ENCODE measurements around the gene DMXL1. TPM values are rescaled to one million over a fixed set of nuclear protein-coding genes. Genes with fewer than 3 reads are reported as not detected.
A peak's percentile ranks its signal among the peaks of the same experiment; 100 is the strongest.

Gene DMXL1
- total RNA-seq, 6 experiments from 2014 or later, result 19.1 to 25.6 (median 22.9) TPM

DNA sequence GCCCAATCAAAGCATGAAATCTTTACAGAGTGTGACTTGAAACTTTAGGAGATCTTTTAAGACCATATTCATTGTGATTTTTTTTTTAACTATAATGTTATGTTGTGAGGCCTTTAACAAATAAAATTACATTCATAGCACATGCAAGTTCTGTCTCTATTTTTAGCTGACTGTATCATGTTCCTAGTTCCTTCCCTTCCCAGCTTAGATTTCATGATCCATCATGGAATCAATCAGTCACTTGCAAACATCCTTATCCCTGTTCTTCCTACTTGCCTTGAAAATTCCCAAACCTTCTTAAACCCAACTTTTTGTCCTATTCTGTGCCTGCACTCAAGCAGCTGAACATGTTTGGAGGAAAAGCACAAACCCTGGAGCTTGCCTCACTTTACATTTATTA, 141.8 kb downstream of the DMXL1 start:
- Histone ChIP-seq H3K4me3 (no peak overlapping the region), H3K27ac (no peak overlapping the region), H3K27me3 (no peaks in the 10 kb centered on the region), H3K4me1 (no peaks in the 10 kb centered on the region), H3K9me3 (no peaks in the 10 kb centered on the region), H3K36me3 (no peaks in the 10 kb centered on the region)
- TF ChIP-seq, protein P1, sequence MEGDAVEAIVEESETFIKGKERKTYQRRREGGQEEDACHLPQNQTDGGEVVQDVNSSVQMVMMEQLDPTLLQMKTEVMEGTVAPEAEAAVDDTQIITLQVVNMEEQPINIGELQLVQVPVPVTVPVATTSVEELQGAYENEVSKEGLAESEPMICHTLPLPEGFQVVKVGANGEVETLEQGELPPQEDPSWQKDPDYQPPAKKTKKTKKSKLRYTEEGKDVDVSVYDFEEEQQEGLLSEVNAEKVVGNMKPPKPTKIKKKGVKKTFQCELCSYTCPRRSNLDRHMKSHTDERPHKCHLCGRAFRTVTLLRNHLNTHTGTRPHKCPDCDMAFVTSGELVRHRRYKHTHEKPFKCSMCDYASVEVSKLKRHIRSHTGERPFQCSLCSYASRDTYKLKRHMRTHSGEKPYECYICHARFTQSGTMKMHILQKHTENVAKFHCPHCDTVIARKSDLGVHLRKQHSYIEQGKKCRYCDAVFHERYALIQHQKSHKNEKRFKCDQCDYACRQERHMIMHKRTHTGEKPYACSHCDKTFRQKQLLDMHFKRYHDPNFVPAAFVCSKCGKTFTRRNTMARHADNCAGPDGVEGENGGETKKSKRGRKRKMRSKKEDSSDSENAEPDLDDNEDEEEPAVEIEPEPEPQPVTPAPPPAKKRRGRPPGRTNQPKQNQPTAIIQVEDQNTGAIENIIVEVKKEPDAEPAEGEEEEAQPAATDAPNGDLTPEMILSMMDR (IDR thresholded peaks at IDR 0.05), result no peak
- no peak for TF ChIP-seq POLR2A (IDR thresholded peaks at IDR 0.05)
- intact Hi-C loops (cut with DNase I), result no loop called here
- no peak for ATAC-seq
- DNase-seq, result no peak

DNA sequence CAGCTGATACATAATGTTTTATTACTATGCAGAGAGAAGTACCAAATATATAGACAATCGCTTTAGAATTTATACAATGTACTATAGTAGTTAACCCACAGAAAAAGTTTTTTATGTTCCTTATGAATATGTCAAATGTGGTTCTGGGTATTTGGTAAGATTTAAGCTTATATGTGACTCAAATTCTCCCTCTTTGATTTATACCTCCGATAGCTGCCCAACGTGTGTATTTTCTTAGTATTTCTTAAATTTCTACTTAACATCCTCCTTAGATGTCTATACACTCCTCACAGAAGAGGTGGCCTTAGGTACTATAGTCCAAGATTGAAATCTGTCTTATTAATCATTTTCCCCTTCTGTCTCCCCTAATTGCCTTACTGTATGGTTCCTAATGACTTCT, 146.3 kb downstream of the DMXL1 start:
- DNase-seq, result no peak
- Histone ChIP-seq H3K4me3 (no peak overlapping the region), H3K9me3 (no peaks in the 10 kb centered on the region), H3K4me1 (peaks cover 0 to 9% (median 0%) of the 10 kb centered on the region in 4 donors), H3K27me3 (no peaks in the 10 kb centered on the region), H3K27ac (no peak overlapping the region), H3K36me3 (no peaks in the 10 kb centered on the region)
- intact Hi-C loops (cut with DNase I), result no loop called here
- 94% methylated on average over 3 of the region's 3 CpGs for WGBS (ENCODE audit: insufficient coverage, low coverage, low lambda C conversion rate, missing lambda C conversion rate)
- TF ChIP-seq, protein P1 (IDR thresholded peaks at IDR 0.05), result no peak
- no peak for TF ChIP-seq POLR2A (IDR thresholded peaks at IDR 0.05)
- no peak for ATAC-seq

DNA sequence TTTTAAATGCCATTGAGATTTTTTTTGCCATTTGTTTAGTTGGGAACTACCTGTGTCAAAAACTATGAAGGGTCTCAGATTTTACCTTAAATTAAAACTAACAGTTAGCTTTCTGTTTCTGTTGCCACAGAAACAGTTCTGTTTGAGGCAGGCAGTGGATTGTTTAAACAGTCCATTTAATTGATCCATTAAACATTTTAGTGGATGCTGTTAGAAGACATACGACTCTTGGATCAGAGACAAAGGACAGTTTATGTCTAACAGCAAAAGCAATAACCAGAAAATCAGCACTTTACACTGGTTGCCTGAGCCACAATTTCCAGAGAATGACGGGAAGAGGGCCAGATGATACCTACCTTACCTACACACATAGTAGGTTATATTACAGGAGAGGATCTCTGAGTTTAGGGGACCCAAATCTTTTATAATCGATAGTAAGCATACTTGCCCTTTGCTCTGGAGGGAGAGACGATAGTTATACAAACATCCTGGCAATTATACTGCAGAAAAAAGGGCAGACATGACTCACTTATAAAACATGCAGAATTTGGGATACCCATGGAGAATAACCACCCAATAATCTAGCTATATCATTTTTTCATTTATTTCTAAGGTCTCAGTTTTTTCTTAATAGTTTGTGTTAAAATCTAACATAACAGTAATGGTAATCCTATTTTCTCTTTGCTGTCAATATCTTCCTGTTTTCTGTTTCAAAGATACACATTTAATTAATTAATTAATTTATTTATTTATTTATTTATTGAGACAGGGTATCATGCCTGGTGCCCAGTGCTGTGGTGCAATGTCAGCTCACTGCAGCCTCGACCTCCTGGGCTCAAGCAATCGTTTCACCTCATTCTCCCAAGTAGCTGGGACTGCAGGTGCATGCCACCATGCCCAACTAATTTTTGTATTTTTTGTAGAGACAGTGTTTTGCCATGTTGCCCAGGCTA, 148.2 kb downstream of the DMXL1 start:
- Histone ChIP-seq H3K36me3 (no peaks in the 10 kb centered on the region), H3K4me3 (peak overlapping the region in 2 of 3 donors; percentile 7 to 11), H3K9me3 (no peaks in the 10 kb centered on the region), H3K27ac (peak overlapping the region in 2 of 3 donors; percentile 12 to 24), H3K27me3 (no peaks in the 10 kb centered on the region), H3K4me1 (peaks cover 0 to 9% (median 0%) of the 10 kb centered on the region in 4 donors)
- no peak for TF ChIP-seq POLR2A (IDR thresholded peaks at IDR 0.05)
- TF ChIP-seq, protein P1 (IDR thresholded peaks at IDR 0.05), result no peak
- peak in 1 of 3 donors; percentile 19 for DNase-seq
- WGBS (ENCODE audit: insufficient coverage, low coverage, low lambda C conversion rate, missing lambda C conversion rate), result 34% methylated on average over 6 of the region's 6 CpGs
- intact Hi-C loops (cut with DNase I), result no loop called here
- peak; percentile 81 to 96 (median 88) for ATAC-seq

DNA sequence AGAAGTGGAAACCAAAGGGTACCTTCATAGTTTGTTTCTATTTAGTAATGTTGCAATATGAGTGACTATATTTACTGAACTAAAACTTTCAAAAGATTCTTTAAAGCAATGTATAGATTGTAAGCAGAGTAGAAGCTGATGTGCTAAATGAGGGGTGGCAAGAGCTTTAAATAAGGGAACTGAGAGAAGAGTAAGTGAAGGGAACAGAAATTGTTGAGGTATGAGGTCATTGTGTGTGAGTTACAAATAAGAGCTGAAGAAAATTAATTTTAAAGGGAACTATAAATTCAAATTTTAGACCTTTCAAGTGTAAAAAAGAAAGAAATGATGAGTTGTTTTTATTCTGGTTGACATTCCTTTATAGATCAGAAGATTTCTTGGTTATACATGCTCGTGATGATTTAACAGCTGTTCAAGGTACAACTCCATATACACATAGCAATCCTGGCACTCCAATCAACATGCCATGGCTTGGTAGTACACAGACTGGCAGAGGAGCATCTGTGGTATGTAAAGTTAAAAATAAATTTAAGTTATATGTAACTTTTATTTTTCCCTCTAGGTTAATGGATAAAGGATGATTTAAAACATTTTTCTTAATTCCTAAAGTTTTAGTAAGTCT, 149.8 kb downstream of the DMXL1 start:
- TF ChIP-seq POLR2A (IDR thresholded peaks at IDR 0.05), result no peak
- TF ChIP-seq, protein P1 (IDR thresholded peaks at IDR 0.05), result no peak
- H3K27me3 ChIP-seq, result no peaks in the 10 kb centered on the region
- H3K36me3 ChIP-seq, result peaks cover 0 to 3% (median 0%) of the 10 kb centered on the region in 4 donors
- intact Hi-C loops (cut with DNase I), result no loop called here
- peaks cover 0 to 9% (median 0%) of the 10 kb centered on the region in 4 donors for H3K4me1 ChIP-seq
- no peak overlapping the region for H3K27ac ChIP-seq
- 62% methylated on average over 1 of the region's 1 CpG for WGBS (ENCODE audit: insufficient coverage, low coverage, low lambda C conversion rate, missing lambda C conversion rate)
- no peak overlapping the region for H3K4me3 ChIP-seq
- DNase-seq (no peak), ATAC-seq (no peak)
- no peaks in the 10 kb centered on the region for H3K9me3 ChIP-seq
